ENCODE measurements around the gene HSH2D.
"Not testable (repeated sequence)": the region's sequence is repeated elsewhere in the genome, so short reads cannot be mapped to it uniquely, and the experiment has no call there.

Gene HSH2D

DNA sequence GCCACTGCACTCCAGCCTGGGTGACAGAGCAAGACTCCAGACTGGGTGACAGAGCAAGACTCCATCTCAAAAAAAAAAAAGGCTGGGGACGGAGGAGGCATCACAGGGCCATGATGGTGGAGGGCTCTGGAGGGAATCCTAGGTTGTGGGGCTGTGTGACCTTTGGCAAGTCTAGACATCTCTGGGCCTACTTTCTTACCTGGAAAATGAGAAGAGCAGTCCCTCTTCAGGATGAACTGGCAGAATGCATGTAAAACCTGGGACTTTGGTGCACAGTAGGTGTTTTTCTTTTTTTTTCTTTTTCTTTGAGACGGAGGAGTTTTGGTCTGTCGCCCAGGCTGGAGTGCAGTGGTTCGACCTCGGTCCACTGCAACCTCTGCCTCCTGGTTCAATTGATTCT, 16.2 kb downstream of the HSH2D start:
- no peak for DNase-seq

DNA sequence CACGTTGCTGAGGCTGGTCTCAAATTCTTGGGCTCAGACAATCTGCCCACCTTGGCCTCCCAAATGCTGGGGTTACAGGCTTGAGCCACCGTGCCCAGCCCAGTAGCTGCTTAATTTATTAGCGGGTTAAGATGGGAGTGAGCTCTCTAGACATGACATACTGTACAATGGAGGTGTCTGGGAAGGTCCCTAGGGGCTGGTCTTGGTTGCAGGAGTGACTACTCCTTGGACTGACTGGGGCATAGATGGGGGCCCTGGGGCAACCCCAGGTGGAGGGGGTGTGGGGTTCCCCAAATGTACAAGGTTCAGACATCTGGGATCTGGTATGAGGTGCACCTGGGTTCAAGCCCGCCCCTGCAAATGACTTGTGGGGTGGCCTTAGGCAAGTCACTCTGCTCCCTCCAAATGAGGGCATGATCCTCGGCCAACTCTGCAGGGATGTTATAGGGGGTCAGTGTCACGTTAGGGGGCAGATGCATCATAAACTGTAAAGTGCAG, 17.0 kb downstream of the HSH2D start:
- DNase-seq: no peak

DNA sequence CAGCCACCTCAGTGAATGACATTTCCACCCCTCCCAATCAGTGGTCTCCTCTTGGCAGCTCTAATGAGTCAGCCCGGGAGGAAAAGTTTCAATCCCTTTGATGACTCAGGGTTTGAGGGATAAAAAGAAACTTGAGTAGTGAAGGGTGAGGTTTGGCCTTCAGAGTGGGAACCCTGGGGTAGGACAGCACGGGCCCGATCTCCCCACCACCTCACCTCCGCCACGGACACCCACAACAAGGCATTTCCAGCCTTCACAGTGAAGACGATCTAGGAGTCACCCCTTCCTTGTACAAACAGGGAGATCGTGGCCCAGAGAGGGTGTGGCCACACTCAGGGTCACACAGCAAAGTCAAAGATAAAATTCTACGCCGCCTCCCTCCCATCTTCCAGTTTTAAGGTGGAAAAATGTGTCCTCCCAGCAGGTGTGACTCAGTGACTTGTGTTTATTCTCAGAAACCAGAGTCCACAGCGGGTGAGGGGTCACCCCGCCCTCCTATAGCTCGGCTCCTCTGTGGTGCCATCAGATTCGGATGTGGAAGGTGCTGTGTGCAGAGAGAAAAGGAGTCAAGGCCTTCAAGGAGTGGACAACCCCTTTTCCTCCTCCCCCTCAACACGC, 17.6 kb downstream of the HSH2D start:
- DNase-seq: no peak

DNA sequence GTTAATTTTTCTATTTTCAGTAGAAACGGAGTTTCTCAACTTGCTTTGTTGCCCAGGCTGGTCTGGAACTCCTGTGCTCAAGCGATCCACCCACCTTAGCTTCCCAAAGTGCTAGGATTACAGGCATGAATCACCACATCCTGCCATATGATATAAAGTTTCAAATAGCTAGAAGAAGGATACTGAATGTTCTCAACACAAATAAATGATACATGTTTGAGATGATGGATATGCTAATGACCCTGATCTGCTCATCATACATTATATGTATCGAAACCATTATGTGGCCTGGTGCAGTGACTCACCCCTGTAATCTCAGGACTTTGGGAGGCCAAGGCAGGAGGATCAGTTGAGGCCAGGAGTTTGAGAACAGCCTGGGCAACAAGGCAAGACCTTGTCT, 18.4 kb downstream of the HSH2D start:
- no peak for DNase-seq

DNA sequence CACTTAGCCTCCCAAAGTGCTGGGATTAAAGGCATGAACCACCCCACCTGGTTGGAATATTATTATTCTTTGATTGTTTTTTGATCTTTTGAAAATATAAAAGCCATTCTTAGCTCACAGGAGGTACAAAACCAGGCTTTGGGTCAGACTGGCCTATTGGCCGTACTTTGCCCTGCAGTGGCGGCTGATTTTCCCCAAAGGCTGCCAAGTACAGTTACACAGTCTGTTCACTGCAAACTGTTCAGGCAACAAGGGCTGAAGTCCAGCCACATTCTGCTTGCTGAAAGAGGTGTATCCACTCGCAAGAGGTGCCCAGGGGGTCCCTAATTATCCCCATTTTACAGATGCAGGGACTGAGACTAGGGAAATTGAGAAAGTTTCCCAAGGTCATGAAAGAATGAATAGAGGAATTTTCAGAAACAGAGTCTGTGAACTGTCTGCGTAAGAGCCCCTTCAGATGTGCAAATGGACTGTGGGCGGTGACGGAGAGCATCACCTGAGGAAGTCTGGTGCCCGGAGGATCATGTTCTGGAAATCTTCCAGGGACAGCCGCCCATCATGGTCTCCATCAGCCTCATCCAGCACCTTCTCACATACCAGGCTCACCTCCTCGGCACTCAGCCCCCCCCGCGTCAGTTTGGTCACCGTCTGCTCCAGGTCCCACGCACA, 20.9 kb downstream of the HSH2D start:
- DNase-seq: no peak

DNA sequence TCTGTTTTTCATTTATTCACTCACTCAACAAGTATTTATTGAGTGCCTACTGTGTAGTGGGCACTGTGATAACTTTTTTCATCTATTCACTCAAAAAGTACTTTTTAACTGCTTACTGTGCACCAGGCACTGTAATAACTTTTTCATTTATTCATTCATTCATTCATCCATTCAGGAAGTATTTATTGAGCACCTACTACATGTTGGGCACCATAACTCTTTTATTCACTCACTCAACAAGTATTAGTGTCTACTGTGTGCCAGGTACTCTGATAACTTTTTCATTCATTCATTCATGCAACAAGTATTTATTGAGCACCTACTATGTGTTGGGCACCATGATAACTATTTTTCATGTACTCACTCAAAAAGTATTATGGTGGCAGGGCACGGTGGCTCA, 22.9 kb downstream of the HSH2D start:
- no peak for DNase-seq

DNA sequence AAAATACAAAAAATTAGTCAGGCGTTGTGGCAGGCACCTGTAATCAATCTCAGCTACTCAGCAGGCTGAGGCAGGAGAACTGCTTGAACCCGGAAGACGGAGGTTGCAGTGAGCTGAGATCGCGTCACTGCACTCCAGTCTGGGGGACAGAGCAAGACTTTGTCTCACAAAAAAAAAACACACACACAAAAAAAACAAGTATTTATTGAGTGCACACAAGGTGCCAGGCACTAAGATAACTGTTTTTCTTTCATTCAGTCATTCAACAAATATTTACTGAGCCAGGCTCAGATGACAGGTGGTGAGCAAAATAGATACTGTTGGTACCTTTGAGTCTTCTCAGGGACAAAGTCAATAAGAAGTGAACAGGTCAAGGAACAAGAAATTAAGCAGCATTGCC, 23.6 kb downstream of the HSH2D start:
- DNase-seq: no peak

DNA sequence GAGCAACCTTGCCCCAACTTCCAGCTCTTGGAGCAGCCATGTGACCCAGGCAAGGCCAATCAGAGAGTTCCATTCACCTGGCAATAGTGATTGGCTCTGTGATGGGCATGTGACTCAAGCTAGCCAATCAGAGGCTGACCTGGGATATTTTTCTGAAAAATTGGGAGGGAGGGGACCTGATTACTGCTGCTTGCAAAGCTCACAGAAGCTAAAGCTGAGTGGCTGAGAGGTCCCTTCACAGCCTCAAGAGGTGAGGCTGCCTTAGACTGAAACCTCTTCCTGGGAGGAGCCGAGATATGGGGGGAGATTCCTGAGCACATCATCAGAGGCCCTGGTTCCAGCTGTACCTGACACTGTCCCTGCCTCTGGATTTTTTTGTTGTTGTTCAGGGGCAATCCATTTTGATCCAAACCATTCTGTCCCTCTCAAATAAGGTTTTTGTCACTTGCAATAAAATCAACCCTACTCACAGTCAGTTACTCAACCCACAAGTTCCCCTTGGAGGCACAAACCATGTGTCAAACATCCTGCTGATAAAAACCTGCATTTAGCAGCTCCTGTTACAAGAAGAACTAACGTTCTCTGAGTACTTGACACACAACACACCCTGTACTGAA, 25.1 kb downstream of the HSH2D start:
- DNase-seq: peak; percentile 25 to 40

DNA sequence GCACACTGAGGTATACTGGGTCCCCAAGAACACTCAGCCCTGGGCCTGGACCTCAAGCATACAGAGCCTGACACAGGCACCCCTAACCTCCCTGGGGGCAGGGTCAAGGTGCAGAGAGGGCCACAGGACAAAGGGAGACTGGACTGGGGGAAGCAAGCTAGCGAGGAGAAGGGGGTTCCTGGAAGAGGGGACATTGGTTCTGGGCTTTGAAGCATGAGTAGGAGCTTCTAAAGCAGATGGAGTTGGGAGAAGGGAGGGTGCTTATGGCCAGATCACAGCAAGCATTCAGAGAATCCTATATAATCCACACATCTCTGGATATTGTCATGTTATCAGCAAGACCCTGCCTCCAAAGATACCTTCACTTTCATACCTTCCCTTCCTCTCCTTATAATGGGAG, 26.6 kb downstream of the HSH2D start:
- DNase-seq: no peak

DNA sequence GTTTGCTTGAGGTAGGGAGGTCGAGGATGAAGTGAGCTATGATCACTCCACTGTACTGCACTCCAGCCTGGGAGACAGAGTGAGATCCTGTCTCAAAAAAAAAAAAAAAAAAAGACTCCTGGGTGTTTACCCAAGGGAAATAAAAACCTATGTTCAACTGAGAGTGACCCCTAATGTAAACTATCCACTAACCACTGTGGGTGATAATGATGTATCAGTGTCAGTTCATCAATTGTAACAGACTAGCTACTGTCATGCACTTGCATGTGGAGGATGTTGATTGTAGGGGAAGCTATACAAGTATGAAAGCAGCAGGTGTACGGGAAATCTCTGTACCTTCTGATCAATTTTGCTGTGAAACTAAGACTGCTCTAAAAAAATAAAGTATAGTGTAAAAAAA, 32.5 kb downstream of the HSH2D start:
- DNase-seq: no peak

DNA sequence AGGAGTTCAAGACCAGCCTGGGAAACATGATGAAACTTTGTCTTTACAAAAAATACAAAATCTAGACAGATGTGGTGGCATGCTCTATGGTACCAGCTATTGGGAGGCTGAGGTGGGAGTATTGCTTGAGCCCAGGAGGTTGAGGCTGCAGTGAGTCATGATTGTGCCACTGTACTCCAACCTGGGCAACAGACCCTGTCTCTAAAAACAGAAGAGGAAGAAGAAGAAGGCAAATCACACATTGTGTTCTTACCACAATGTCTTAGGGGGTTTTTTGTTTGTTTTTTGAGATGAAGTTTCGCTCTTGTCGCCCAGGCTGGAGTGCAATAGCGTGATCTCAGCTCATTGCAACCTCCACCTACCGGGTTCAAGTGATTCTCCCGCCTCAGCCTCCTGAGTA, 35.4 kb downstream of the HSH2D start:
- DNase-seq: not testable (repeated sequence)

DNA sequence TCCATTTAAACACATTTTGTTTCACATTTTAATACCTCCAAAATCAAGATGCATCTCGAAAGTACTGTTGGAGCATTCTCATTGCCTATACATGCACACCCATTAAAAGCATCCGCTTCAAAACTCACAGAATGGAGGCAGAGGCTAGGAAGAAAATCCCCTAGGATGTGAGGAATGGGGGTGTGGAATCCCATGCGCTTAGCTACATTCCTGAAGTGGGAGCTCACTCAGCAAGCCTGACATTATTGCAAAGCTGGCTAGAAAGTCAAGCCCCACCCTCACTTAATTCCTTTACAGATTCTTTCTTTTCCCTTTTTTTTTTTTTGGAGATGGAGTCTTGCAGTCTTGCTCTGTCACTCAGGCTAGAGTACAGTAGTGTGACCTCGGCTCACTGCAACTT, 37.1 kb downstream of the HSH2D start:
- no peak for DNase-seq

DNA sequence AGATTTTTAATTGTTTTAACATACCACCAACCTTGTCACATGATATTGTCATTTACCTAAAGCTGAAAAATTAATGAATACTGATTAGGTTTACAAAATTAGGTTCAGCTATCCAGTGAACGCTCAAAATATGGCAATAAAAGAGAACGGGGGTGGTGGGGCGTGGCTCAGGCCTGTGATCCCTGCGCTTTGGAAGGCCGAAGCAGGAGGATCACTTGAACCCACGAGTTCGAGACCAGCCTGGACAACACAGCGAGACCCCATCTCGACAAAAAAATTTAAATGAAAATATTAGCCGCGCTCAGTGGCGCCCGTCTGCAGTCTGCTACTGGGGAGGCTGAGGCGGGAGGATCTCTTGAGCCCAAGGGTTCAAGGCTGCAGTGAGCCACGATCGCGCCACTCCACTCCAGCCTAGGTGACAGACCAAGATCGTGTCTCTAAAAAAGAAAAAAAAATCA, 41.2 kb downstream of the HSH2D start:
- no peak for DNase-seq

DNA sequence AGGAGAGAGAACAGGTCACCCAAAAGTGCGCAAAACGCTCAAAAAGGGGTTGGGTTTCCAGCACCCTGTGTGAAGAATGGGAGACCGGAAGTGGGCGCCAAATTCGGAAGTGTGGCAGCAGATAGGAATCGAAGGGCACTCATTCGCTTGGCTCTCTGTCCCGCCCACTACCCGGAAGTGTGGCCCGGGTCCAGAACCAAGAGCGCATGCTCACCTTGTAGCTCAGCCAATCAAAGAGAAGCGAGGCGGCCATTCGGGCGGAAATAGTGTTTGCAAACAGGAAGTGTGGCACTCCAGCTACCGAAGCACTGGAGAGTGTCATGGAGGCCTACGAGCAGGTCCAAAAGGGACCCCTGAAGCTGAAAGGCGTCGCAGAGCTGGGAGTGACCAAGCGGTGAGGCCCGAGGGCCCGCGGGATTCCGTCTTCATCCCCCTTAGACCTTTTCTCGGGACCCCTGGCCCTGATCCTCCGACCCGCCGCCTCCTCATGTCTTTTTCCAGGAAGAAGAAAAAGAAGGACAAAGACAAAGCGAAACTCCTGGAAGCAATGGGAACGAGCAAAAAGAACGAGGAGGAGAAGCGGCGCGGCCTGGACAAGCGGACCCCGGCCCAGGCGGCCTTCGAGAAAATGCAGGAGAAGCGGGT, 41.8 kb downstream of the HSH2D start, which contains the start of gene FAM32A:
Gene FAM32A, plus strand, starts transcription at position 288 of the 645 bp plus-strand sequence. Its CDS starts 33 bp downstream, at position 321.
- peak; percentile 99 to 100 for DNase-seq

DNA sequence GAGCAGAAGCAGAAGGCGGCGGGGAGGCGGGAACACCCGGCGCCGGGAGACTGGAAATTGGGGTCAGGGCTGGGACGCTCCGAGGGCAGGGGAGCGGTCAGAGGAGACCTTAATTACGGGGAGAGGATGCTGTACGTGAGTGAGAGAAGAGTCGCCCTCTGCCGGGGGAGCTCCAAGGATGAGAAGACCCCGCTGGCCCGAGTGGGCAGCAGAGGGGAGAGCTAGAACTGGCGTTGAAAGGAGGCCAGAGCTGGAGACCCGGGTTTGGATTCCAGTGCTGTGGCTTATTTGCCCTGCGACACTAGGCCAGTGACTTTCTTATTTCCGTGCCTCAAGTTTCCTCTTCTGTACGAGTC, 42.3 kb downstream of the HSH2D start:
- peak; percentile 38 to 45 for DNase-seq

DNA sequence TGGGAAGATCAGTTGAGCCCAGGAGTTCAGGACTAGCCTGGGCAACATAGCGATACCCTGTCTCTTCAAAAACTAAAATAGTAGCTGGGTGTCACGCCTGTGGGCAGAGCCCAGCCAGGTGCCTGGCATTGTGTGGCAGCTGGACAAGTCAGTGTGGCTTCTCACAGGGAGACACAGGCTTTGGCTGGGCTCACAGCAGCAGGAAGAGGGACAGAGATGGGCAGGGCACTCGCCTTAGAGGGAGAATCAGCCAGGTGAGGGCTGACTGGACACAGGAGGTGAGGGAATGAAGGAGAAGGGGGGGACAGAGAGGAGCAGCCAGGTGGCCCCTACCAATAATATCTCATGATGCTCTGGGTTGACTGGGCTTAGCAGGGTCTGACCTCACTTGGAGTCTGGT, 45.0 kb downstream of the HSH2D start:
- no peak for DNase-seq

DNA sequence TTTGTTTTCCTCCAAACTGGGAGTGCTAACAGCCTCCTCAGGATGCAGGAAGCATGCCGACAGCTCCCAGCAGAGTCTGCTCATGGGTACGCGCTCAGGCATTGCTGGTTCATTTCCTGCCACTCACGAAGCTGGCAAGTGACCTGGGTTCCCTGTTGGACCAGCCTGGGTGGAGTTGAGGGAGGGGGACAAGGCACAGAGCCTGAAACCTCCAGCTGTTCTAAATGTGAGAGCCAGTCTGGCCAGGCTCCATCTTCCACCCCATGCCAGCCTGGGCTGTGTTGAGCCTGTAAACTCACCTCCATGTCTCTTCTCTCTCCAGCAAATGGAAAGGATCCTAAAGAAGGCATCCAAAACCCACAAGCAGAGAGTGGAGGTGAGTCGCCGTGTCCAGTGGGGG, 46.7 kb downstream of the HSH2D start:
- DNase-seq: no peak

DNA sequence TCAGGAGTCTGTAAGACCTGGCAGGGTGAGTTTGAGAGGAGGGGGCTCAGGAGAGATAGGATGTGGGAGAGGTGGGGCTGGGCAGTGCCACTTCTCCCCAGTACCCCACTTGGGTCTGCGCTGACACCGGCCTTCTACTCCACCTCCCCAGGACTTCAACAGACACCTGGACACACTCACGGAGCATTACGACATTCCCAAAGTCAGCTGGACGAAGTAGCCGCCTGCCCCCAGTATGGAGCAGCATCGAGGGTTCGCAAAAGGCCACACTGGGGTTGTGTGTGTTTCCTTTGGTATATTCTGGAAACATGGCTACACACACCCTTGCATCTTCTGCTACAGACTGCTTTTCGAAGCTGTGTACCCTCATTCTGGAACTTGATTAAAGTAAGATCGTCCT, 47.3 kb downstream of the HSH2D start:
- no peak for DNase-seq

DNA sequence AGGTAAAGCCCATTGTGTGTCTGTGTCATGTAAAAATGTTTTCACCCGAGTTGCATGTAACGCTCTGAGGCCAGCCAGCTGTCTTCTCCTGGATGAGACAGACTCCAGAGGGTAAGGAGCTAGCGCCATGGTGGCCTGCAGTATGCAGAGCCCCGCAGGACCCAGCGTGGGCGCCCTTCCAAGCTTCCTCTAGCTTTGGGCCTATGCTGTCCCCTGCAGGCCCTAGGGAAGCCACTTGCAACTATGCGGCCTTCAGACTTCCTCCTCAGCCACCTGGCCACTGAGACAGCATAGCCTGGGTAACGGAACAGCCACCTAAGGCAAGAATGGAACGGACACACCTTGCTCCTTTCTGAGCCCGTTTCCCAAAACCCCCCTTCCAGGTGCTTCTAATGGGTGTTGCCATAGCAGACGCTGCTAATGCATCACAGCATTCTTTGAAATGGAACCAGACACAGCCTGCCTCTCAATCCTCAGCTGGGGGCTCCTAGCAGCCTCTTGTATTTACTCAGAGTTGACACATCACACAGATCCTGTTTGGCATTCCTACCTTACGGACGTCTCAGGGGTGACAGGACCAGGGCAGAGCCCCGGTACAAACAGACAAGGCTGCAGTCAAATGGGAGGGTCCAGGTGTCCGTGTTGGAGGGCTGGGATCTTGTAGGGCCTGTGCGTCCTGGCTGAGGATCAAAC, 47.9 kb downstream of the HSH2D start:
- DNase-seq: no peak

DNA sequence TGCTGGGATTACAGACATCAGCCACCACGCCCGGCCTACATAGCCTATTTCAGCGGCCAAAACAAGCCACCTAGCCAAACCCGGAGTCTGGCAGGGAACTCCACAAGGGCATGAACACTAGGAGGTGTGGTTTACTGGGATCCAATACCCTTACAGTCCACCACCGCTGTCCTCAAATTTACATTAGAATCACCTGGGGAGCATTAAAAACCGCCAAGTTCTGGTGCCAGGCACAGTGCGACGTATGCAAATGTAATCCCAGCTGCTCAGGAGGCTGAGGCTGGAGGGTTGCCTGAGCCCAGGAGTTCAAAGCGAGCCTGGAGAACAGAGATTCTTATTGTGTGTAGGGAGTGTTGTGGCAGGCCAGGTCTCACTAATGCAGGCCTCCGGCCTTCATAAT, 50.0 kb downstream of the HSH2D start:
- no peak for DNase-seq

DNA sequence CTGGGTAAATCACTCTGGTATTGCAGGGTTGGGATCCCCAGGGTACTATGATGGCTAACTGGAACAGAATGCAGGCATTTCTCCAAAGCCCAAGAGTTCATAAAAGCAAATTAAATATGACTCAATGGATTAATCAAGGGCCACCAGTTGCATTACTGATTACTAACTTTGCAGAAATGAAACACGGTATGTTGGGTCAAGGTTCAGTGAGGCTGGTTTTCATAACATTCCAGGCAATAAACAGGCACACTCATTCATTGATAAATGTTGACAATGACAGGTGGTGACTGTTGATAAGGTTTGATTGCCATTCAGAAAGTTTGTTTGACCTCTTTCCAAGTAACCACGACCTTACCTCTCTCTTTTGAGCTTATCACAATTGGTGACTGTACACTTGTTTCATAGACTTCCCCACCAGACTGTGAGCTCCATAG, 53.7 kb downstream of the HSH2D start:
- DNase-seq: no peak

DNA sequence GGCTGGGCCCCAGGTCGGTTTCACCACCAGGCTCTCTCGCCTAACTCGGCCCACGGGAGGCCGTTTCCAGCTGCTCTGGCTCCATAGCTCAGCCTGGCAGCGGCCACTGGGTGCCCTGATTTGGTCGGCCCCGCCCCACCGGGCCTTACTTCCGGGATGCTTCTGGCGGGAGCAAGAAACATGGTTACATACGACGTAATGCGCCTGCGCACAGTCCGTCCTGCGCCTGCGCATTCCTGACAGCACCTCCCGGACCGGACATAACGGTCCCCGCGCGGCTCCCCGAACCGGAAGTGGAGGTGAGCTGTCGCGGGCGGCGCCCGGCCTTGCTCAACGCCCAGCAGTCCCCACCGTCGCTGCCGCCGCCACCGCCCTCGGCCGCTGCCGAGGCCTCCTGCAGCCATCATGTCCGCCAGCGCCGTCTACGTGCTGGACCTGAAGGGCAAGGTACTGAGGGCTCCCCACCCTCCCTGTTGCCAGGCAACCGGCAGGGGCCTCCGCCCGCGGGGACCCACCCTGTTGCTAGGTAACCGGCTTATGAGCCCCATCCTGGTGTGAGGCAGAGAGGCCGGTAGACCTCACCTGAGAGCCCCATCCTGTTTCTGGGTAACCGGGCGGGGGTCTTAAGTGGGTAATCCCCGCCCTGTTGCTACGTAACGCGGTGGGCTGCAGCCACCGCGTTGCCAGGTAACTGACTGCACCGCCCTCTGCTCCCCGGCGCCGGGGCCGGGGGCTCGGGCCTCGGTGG, 54.3 kb downstream of the HSH2D start, which contains the start of gene AP1M1:
Gene AP1M1, plus strand, starts transcription at position 290 of the 748 bp plus-strand sequence. Its CDS starts 116 bp downstream, at position 406.
- DNase-seq: peak; percentile 98 to 99
